GM21529 (cell line): ENCODE measurements around the gene GPSM3.
"Not testable (repeated sequence)": the region's sequence is repeated elsewhere in the genome, so short reads cannot be mapped to it uniquely, and the experiment has no call there.

ENCODE experiments used
- ATAC-seq: cut with Tn5 transposase; IDR thresholded peaks from one replicate; pipeline ENCODE4 v1.9.1; 2021; ENCODE audit not compliant: unreplicated experiment

The GPSM3 gene

DNA sequence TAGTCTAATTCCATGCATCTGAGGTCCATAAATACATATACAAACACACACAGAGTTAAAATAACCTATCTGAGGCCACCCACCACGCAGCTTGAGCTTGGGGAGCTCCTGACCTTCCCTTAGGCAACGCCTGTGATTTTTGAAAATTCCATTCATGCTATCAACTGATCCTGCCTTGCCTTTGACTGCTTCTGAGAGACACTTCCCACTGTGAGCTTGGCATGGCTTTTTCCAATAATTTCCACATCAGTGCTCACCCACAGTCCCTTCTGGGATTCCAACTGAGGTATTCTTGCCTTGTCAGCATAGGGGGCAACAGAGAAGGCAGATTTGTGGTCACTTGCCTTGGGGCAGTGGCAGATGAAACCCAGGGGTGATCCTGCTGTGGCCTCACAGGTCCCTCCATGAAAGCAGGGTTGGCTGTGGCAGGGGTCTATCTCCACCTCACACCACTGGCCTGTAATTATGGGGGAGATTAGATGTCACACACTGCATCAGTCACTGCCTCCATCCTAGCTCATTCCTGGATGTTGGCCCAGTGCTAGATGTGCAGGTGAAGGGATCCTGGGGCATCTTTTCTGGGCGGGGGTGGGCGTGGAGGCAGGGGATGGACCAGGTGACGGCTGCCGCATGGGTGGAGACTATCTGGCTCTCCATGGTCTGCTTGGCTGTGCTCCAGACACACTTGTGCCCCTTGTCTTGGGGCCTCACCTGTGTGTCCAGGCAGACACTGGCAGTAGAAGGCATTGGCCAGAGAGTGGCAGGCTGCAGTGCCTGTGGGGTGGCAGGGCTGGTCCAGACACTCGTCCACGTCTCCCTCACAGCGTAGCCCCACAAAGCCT is 11.2 kb upstream of the GPSM3 start:
- no peak for ATAC-seq

DNA sequence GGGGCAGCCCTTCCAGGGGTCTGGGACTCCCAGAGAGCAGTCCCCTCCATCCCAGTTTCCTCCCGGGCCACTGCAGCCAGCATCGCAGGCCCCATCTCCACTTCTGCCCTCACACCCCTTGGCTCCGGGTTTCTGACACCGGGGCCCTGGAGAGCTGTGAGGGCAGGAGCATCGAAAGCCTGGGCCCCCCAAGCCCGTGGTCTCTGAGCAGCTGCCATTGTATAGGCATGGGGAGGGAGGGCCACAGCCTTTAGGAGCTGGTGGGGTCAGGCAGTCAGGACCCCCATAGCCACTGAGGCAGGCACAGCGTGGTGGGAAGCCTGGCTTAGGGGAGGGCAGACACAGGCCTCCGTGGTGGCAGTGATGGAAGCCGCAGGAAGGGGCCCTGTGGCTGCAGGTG is 9.7 kb upstream of the GPSM3 start:
- no peak for ATAC-seq

DNA sequence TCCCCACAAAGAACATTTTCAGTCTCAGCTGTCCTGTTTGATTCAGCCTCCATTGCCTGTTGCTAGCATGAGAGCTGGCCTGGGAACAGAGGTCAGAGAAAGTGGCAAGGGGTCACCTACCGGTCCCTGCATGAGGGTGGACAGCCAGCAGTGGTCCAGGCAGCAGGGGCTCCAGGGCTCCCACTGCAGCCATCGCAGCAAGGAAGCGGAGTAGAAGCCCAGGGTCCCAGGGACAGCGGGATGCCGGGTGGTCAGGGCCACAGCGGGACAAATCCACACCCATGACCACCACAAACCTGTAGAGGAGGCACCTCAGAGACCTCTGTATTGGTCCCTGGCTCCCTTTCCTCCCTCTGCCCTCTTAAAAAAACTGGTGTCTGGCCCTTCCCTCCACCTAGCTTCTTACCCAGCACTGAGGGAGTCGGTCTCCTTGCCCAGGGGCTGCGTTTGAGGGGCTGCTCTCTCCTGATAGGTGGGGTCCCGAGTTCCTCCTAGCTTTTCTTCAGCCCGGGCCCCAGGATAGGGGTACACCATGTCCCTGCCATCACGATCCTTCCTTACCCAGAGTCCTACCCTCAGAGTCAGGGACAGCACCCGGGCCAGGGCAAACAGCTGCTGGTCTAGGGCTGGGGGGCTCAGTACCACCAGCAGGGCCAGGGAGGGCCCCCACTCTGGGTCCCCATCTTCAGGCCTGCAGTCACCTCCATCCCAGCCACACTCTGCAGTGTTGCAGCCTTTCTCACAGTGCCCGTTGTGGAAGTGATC is 8.4 kb upstream of the GPSM3 start:
- no peak for ATAC-seq

DNA sequence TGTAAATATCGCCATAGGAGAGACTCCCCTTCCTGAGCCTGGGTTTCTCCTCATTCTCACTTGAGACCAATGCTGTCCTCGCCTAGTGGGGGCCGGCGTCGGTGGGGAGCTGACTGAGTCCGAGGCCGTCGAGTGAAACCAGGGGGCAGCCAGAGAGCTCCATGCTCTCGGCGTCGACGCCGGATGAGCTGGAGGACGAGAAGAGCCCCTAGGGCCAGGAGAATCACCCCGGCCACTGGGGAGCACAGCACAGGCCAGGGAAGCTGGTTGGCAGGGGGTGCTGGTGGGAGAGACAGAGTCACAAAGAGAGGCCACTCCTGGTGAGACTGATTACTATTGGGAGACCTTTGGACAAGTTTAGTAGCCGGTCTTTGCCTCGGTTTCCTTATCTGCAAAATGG is 6.4 kb upstream of the GPSM3 start:
- no peak for ATAC-seq

DNA sequence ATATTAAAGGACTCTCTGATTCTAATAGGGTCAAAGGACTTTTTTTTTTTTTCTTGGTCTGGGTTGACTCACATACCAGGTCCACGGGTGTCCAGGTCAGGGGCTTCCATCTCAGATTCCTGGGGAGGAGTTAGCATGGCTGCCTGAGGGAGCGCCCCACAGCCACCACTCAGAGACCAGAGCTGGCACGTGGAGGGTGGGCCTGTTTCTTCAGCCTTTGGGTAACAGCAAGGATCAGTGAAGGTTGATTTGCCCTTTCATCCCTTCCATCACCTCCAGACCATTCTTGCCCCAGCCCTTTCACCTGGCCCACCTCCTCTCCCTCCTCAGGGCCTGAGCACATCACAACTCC is 5.9 kb upstream of the GPSM3 start:
- no peak for ATAC-seq

DNA sequence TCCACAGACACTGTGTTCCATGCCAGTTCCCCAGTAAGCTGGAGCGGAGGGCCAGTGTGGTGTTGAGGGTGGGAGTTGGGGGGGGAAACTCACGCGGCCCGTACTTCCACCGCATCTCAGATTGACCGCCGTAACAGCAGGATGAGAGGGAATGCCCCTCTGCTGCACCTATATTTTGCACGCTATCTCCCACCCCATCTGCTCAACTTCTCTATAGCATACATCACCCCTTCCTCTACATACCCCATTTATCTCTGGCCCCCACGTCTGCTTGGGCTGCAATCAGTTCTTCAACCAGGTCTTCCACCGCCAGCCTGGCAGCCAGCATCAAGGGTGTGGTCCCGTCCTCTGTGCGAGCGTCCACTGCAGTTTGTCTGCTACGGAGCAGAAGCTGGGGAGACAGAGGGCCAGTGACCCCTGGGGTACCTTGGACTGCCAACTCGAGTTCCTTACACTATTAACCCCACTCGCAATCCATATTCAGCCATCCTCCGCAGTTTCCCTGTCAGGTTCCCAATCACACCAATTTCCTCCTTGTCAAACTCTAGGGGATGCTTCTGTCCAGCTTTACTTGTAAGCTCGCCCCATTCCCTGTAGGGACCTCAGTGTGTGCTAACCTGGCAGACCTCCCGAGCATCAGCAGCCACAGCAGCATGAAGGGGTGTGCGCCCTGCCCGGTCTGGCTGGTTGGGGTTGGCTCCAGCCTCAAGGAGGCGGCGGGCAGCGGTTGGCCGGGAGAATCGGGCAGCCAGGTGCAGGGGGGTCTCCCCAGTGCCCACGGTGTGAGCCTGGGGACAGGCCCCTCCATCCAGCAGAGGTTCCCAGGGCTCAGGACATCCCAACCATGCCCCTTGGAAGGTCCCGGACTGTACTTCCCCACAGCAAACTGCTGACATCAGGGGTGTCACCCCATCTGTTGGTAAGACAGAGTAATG is 4.5 kb upstream of the GPSM3 start:
- ATAC-seq = no peak

DNA sequence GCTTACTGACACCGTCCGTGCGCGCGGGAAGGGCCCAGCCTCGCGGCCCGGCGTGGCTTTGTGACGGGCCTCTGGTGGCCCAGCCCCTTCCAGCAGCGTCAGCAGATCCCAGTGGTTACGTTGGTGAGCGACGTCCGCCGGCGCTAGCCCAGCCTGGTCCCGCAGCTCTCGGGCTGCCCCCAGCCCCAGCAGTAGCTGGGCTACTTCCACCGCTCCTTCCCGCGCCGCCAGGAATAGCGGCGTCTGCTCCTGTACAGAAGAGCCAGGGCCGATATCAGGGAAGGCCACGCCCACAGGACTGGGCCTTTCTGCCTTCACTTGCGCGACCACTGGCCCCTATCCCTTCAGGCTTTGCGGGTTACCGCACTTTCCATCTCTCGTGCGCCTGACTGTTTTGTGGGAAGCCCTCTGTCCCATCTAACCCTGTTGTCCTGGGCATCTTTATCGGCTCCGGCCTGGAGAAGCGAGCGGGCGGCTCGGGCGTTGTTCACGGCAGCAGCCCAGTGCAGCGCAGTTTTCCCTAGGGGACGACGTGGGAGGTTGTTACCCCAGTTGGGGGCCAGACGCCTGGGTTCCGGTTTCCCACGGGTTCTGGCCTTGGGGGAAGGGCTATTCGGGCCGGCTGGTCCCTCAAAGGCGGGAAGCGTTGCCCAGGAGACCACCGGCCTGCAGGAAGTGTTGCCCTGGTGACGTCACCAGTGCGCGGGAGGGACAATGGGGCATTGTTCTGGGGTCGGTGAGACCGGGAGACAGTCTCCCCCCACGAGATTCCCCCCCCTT is 3.6 kb upstream of the GPSM3 start:
- ATAC-seq = peak; percentile 71

DNA sequence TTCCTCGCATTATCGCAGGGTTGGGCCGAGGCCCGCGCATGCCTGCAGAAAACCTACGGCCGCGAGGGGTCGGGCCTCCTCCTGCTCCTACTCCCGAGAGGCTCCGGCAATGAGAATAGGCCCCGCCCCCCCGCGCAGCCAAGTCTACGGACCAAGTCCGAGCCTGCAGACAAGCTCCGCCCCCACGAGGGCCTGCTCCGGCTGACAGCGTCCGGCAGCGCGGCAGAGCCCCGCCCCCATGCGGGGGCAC is 3.1 kb upstream of the GPSM3 start:
- peak; percentile 70 for ATAC-seq

DNA sequence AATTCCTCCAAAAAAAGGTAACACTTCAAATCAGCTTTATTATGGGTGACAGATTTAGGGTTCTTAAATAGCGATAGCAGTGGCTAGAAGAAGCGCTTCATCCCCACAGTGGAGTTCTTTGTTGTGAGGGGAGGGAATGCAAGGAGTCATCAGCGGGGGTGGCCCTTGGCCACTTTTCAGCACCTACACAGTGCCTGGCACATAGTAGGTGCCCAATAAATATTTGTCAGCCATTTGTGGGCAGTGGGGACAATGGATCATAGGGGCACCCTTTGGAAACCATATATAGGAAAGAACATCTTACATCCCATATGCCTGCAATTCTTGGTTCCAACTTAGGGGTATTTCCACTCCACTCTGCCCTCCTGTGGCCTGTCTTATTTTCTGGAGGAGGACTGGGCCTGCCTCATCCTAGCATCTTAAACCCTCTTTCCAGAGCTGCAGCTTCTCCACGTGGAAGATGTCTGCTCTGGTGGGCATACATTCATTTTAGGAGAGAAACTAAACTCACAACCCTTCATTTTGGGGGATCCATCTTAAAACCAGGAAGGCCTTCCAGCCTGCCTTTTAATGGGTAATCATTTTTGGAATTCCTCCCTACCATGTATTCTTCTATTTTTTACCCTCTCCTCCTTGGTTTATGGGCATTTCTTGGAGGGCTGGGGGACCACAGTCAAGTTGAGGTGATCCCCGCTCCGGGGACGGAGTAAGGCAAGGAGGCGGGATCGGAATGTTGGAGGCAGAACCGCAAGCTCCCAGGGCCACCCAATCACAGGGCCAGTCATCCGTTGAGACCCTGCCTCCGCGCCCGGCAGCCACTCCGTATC is 2.6 kb upstream of the GPSM3 start:
- no peak for ATAC-seq

DNA sequence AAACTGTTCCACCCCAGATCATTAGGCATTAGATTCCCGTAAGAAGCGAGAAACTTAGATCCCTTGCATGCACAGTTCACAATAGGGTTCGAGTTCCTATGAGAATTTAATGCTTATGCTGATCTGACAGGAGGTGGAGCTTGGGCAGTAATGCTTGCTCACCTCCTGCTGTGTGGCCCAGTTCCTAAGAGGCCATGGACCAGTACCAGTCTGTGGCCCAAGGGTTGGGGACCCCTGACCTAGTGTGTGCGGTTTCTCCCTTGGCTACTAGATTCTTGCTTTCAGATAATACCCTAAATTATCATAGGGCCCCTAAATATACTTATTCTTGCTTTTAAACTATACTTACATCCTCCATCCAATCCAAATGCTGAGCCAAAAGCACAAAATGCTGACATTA is 1.9 kb upstream of the GPSM3 start:
- ATAC-seq = no peak

DNA sequence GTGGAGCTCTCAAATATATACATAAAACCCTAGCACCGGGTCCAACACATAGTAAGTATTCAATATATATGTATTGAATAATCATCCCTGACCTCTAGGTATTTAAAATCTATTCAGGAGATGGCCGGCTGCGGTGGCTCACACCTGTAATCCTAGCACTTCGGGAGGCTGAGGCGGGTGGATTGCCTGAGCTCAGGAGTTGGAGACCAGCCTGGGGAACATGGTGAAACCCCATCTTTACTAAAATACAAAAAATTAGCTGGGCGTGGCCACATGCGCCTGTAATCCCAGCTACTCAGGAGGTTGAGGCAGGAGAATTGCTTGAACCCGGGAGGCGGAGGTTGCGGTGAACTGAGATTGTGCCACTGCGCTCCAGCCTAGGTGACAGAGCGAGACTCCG is 653 bp upstream of the GPSM3 start:
- not testable (repeated sequence) for ATAC-seq

DNA sequence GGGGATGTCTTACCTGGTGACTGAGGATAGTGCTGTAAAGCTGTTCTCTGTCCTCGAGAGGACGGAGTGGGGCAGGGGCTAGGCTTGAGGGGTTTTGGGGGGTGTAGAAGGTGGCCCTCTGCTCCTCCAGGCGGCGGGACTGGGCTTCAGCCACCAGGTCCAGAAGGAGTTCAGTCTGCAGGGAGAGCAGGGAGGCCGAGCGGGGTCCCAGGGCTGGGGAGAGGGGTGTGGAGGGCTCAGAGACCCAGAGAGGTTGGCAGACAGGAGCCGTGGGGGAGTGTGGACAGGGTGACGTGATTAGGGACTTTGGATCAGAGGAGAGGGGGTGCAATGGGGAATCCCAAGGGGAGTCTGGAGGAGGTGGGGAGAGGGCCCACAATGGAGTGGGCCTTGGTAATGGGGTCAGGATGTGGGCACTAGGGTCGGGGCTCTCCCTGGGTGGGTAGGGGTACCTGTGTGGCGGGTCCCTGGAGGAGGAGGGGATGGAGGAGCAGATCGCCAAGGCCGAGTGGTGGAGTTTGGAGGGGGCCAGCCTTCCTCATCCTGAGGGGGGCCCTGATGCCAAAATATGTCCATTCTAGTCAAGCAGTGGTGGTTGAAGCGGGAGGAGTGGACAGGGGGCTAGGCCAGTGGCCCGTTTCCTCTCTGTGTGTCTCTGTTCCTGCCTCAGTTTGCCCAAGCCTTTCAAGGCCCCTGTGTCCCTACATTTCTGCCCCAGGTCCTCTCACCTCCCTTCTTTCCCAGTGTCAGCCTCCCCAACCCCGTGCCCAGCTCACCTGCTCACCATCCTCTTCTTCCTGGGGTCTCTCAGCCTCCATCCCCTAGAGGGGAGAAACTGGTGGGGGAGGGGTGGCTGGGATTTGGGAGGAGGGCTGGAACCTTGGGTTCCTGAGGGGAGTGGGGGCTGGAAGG is 491 bp downstream of the GPSM3 start:
- ATAC-seq = no peak

DNA sequence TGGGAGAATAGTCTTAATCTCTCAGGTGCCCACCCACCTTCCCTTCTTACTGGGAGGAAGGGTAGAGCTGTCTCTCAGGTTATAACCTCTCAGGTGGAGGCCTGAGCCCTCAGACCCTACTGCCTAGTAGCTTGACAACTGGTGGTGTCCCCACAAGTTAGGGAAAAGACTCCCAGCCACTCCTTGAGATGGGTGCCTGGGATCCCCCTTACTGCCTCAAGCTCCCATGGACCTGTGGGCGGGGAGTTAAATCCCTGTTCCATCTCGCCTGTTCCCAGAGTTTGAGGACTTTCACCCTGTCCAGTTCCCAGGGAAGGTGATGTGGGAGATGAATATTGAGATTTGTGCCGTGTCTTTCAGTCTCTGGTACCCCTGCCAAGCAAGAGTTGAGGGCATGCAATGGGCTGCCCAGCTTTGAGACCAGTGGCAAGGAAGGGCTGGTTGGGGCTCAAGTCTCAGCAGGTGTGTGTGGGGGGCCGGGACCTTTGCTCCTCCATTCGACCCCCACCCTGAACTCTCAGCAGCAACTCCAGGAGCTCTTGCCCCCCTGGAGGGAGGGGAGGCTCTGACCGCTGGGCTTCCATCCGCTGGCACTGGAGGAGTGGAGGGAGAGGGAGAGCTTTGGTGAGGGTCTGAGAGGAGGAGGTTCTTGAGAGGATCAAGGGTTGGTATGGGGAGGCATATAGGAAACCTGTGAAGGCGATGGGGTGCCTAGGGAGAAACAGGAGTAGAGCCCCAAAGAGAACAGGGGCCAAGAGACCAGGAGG is 1.3 kb downstream of the GPSM3 start:
- no peak for ATAC-seq

DNA sequence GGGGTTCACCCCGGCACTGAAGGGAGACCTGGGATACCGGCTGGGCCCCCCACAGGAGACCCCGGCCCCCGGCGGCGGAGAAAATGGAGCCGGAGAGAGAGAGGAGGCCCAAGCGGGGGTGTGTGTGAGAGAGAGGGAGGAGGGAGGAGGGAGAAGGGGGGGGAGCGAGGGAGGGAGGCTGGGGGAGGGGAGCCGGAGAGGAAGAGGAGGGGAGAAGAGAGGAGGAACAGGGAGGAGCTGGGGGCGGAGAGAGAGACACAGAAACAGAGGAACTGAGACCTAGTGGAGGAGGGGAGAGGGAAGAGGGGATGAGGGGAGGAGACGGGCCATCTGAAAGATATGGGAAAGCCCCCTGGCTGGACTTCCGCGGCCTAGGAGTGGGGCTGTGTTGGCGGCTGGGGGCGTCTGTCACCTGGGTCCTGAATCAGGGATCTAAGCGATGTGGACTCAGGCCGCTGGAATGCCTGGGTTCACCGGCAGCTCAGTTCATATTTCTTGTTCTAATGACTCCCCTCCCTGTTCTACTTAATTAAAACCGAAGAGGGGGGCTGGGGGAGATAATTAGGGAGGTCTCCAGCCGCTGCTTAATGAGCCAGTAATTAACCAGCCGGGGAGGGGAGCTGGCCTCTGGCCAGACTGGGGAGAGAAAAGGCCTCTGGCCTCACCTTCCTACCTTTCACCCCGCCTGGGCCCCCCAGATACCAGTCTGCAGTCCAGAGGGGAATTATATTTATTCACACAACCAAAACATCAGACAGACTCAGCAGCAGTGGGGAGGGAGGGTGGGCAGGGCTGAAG is 2.2 kb downstream of the GPSM3 start, which contains the start of gene PBX2:
PBX2 (minus strand) TSS at position 149 of the 798 bp plus-strand sequence. CDS start 287 bp downstream, outside the sequence.
- ATAC-seq = peak; percentile 50

DNA sequence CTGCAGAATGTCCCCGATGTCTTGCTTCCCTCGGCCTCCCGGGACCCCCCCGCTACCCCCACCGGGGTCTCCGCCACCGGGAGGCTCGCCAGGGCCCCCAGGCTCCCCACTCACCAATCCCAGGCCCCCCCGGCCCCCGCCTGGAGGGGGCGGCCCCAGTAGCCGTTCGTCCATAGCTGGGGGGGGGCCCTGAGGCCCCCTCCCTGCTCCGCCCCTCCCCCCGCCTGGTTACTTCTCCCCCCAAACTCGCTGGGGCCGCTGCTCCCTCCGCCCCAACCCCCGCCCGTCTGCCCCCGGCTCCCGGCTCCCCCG is 2.7 kb downstream of the GPSM3 start:
- no peak for ATAC-seq

DNA sequence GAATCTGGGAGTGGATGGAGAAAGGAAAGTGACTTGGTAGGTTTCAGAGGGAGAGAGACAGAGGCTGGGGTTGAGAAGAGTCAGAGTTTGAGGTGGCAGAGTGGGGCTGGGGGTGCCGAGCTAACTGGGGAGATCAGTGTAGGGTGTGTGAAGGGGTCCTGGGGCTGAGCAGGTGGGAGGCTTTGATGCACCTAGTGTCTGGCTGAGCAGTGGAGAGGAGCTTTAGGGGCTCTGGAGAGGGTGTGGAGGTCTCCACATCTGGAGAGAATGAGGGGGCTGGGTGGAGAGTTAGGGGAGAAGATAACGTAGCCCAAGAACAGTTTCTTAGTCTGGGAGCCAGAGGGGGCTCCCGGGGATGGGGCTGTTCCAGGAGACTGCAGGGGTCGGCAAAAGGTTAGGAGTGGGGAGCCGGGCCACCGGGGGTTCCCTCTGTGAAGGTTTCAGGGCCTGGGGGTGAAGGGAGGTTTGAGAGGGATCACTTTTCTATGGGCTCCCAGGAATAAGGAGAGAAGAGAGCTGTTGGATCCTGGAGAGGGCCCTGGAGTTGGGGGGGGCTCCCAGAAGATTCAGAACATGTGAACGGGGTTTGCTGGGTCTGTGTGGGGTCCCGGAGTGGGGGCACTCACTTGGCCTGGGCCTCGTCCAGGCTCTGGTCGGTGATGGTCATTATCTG is 3.2 kb downstream of the GPSM3 start:
- ATAC-seq = no peak
